Breast epithelium (tissue), 3 donors: ENCODE data around the gene SSTR1.

Experiments
- CTCF ChIP-seq, 3 donors: fragments of 450-650 bp; IDR thresholded peaks; one replicate each; pipeline ENCODE4 v1.5.1; 2016 to 2017; ENCODE audit warnings: antibody characterized with exemption in 3 of 3, mild to moderate bottlenecking in 3 of 3, moderate library complexity in 3 of 3
- POLR2AphosphoS5 ChIP-seq, 3 donors: sonication (generic); formaldehyde crosslinking; IDR thresholded peaks; one replicate each; pipeline ENCODE4 v1.6.1; 2017; ENCODE audit warnings: antibody characterized with exemption in 3 of 3

- no peak for TF ChIP-seq CTCF (IDR thresholded peaks at IDR 0.05)
- TF ChIP-seq POLR2AphosphoS5 (IDR thresholded peaks at IDR 0.05) = no peak
Observed at GRCh38 chr14:38209572-38210557, 2.2 kb downstream of the SSTR1 start.
